Dendritic cell treated with granulocyte-macrophage colony-stimulating factor and Interleukin-4, amounts not matched to agents 40 ng/mL and 50 ng/mL, for 4 days (primary cell): ENCODE data around the gene SCFD2.

Source experiments
- H3K27ac Mint-ChIP-seq: one replicate; pipeline ENCODE4 v1.8.0; 2022; ENCODE audit warnings: mild to moderate bottlenecking, mixed read lengths
- H3K27me3 Mint-ChIP-seq: one replicate; pipeline ENCODE4 v1.8.0; 2022; ENCODE audit warnings: mild to moderate bottlenecking, mixed read lengths
- H3K36me3 Mint-ChIP-seq: one replicate; pipeline ENCODE4 v1.8.0; 2022; ENCODE audit warnings: low read depth, mixed read lengths
- H3K4me1 Mint-ChIP-seq: one replicate; pipeline ENCODE4 v1.8.0; 2022; ENCODE audit warnings: low read depth, mixed read lengths
- H3K4me3 Mint-ChIP-seq: one replicate; pipeline ENCODE4 v1.8.0; 2022; ENCODE audit warnings: mild to moderate bottlenecking, moderate library complexity, mixed read lengths
- H3K9me3 Mint-ChIP-seq: one replicate; pipeline ENCODE4 v1.8.0; 2022; ENCODE audit warnings: mixed read lengths
- intact Hi-C: fragments of 100-400 bp; cut with micrococcal nuclease; formaldehyde crosslinking; loops from one replicate; pipeline ENCODE4 v1.15.0; 2022

Gene SCFD2

DNA sequence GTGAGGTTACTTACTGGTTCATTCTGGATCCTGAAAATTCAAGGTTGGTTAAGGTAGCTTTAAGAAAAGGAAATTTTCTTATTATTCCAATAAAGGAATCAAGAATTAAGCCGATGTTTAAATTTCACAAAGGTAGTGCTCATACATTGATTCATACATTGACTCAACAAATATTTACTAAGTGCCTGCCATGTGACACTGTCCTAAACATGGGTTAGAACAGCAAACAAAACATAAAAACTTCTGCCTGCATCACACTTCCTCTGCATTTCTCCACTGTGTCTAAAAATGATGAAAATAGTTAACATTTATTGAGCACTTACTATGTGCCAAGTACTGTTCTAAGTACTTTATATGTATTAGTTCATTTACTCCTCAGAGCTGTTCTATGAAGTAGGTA, 428.0 kb downstream of the SCFD2 start:
- no peaks in the 10 kb centered on the region for H3K27me3 Mint-ChIP-seq
- H3K4me3 Mint-ChIP-seq = no peak overlapping the region
- no peaks in the 10 kb centered on the region for H3K36me3 Mint-ChIP-seq
- no peaks in the 10 kb centered on the region for H3K9me3 Mint-ChIP-seq
- intact Hi-C loops = no loop called here
- no peaks in the 10 kb centered on the region for H3K4me1 Mint-ChIP-seq
- no peak overlapping the region for H3K27ac Mint-ChIP-seq

DNA sequence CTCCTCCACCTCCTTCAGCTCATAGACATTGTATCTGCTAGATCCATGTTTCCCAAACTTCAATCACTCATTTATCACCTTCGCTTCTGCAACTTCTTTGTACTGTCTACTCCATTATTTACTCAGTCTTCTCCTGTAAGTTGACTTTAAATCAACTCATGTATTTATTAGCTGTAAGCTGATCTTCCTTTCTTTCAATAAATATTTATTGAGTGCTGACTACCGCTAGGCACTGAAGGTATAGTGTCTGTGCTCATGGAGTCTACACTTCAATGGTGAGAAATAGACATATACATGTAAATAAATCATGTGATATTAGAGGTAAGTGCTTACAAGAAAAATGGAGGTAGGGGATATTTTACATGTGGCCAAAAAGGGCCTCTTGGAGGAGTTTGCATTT, 429.1 kb downstream of the SCFD2 start:
- intact Hi-C loops = no loop called here
- Mint-ChIP-seq H3K27ac (no peak overlapping the region), H3K4me3 (no peak overlapping the region), H3K36me3 (no peaks in the 10 kb centered on the region), H3K27me3 (no peaks in the 10 kb centered on the region), H3K4me1 (no peaks in the 10 kb centered on the region), H3K9me3 (no peaks in the 10 kb centered on the region)

GRCh38 chr4:52935317-52935716, 430.5 kb downstream of the SCFD2 start:
- Mint-ChIP-seq H3K36me3 (no peaks in the 10 kb centered on the region), H3K9me3 (no peaks in the 10 kb centered on the region), H3K4me3 (no peak overlapping the region), H3K4me1 (no peaks in the 10 kb centered on the region), H3K27me3 (no peaks in the 10 kb centered on the region), H3K27ac (no peak overlapping the region)
- intact Hi-C loops = no loop called here

DNA sequence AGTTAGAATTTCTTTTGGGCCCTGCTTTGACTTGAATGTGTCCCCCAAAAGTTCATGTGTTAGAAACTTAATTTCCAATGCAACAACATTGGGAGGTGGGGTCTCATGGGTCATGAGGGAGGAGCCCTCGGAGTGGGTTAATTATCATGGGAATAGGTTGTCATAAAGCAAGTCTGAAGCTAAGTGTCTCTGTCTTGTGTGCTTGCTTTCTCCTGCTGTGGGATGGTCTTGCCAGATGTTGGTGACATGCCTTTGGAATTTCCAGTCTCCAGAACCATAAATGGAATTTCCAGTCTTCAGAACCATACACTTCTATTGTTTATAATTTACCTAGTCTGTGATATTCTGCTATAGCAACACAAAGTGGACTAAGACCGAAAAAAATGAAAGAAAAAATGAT, 432.1 kb downstream of the SCFD2 start:
- Mint-ChIP-seq H3K4me1 (no peaks in the 10 kb centered on the region), H3K27me3 (no peaks in the 10 kb centered on the region), H3K36me3 (no peaks in the 10 kb centered on the region), H3K27ac (no peak overlapping the region), H3K9me3 (no peaks in the 10 kb centered on the region), H3K4me3 (no peak overlapping the region)
- intact Hi-C loops = no loop called here

GRCh38 chr4:52932591-52933470, 433.0 kb downstream of the SCFD2 start:
- Mint-ChIP-seq H3K27ac (no peak overlapping the region), H3K4me3 (no peak overlapping the region), H3K9me3 (no peaks in the 10 kb centered on the region), H3K27me3 (no peaks in the 10 kb centered on the region), H3K4me1 (no peaks in the 10 kb centered on the region), H3K36me3 (no peaks in the 10 kb centered on the region)
- intact Hi-C loops = no loop called here

DNA sequence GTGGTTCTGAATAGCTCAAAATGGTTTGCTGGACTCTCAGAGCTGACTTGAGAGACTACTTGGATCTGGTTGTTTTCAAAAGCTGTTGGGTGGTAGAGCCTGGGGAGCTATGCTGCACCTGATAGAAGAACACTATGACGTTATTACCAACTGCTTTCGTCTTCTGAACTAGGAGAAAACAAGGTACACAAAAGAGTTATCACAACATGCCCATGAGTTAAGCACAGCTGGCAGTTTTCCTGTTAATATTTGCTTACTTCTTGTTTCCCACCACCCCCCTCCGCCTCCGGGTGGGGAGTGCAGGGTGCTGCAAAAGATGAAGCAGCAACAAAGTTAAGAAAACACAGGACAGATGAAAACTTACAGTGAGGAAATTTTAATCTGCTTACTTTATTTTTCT, 434.6 kb downstream of the SCFD2 start:
- no peak overlapping the region for H3K4me3 Mint-ChIP-seq
- H3K27ac Mint-ChIP-seq = no peak overlapping the region
- no peaks in the 10 kb centered on the region for H3K9me3 Mint-ChIP-seq
- no peaks in the 10 kb centered on the region for H3K36me3 Mint-ChIP-seq
- no peaks in the 10 kb centered on the region for H3K27me3 Mint-ChIP-seq
- no peaks in the 10 kb centered on the region for H3K4me1 Mint-ChIP-seq
- intact Hi-C loops = no loop called here

- H3K27me3 Mint-ChIP-seq = no peaks in the 10 kb centered on the region
- peaks cover 5% of the 10 kb centered on the region for H3K4me1 Mint-ChIP-seq
- no peak overlapping the region for H3K27ac Mint-ChIP-seq
- H3K4me3 Mint-ChIP-seq = no peak overlapping the region
- H3K36me3 Mint-ChIP-seq = no peaks in the 10 kb centered on the region
- intact Hi-C loops = no loop called here
- H3K9me3 Mint-ChIP-seq = no peaks in the 10 kb centered on the region
Measured at GRCh38 chr4:52926196-52926974, 439.5 kb downstream of the SCFD2 start.

DNA sequence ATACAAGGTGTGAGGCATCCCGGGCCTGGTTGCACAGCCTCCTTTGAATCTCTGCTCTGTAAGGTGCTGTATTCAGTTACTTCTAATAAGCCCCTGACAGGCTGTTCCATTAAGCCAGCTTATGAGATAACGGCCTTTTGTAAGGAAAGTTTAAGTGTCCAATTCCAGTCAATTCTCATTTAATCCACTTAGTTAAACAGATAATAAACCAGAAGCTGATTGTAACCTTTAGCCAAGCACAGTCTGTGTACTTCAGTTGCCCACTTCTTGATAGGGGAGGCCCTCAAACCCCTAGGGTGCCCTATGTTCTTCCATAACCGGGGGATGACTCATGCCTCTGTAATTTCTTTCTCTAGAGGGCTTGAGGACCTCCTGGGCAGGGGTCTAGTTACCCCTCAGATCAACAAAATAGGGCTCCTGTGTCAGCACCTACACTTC, 440.3 kb downstream of the SCFD2 start:
- Mint-ChIP-seq H3K4me1 (peaks cover 5% of the 10 kb centered on the region), H3K27me3 (no peaks in the 10 kb centered on the region), H3K4me3 (no peak overlapping the region), H3K27ac (no peak overlapping the region), H3K36me3 (no peaks in the 10 kb centered on the region), H3K9me3 (no peaks in the 10 kb centered on the region)
- intact Hi-C loops = no loop called here

DNA sequence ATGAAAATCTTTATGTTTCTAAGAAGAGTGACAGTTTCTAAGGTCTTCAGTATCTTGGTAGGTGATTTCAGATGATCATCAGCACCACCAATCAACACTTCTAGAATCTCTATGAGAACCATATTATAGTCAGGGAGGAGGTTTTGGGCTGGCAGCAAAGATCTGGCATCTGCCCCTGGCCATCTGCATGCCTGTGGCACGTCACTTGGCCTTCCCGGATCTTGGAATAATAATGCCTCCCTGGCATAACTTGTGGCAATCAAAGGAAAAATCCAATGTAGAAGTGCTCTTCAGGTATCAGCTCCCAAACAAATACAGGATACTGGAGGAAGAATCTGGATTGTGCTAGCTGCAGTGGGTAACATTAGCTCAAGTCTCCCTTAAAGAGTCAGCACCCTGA, 446.4 kb downstream of the SCFD2 start:
- Mint-ChIP-seq H3K4me1 (peaks cover 5% of the 10 kb centered on the region), H3K27ac (no peak overlapping the region), H3K4me3 (no peak overlapping the region), H3K36me3 (no peaks in the 10 kb centered on the region), H3K9me3 (no peaks in the 10 kb centered on the region), H3K27me3 (no peaks in the 10 kb centered on the region)
- intact Hi-C loops = no loop called here

GRCh38 chr4:52917817-52918216, 448.0 kb downstream of the SCFD2 start:
- H3K27ac Mint-ChIP-seq = no peak overlapping the region
- H3K36me3 Mint-ChIP-seq = no peaks in the 10 kb centered on the region
- no peaks in the 10 kb centered on the region for H3K9me3 Mint-ChIP-seq
- H3K4me3 Mint-ChIP-seq = no peak overlapping the region
- H3K4me1 Mint-ChIP-seq = no peaks in the 10 kb centered on the region
- no peaks in the 10 kb centered on the region for H3K27me3 Mint-ChIP-seq
- intact Hi-C loops = no loop called here

- intact Hi-C loops = no loop called here
- Mint-ChIP-seq H3K9me3 (no peaks in the 10 kb centered on the region), H3K36me3 (no peaks in the 10 kb centered on the region), H3K4me1 (no peaks in the 10 kb centered on the region), H3K4me3 (no peak overlapping the region), H3K27me3 (no peaks in the 10 kb centered on the region), H3K27ac (no peak overlapping the region)
Measured at GRCh38 chr4:52915730-52916300, 450.0 kb downstream of the SCFD2 start.

DNA sequence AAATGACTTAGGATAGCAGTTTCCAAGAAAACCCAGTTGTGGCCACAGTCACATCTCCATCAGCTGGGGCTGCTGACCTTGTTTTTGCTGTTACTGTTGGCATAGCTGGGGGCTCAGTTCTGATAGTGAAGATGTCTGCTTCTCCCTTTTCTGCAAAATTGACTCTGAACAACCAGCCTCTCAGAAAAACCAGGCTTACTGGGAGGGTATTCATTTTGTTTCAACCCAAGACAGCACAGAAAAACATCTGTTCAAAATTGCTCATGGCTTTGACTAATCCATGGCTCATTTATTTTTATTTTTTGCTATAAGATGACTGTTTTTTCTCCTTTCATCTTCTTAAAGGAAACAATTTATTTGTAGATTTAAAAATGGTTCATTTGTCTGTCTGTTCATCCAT, 450.7 kb downstream of the SCFD2 start:
- no peak overlapping the region for H3K27ac Mint-ChIP-seq
- no peaks in the 10 kb centered on the region for H3K27me3 Mint-ChIP-seq
- no peaks in the 10 kb centered on the region for H3K9me3 Mint-ChIP-seq

GRCh38 chr4:52914051-52914605, 451.7 kb downstream of the SCFD2 start:
- Mint-ChIP-seq H3K27ac (no peak overlapping the region), H3K36me3 (no peaks in the 10 kb centered on the region), H3K9me3 (no peaks in the 10 kb centered on the region), H3K4me1 (no peaks in the 10 kb centered on the region), H3K27me3 (no peaks in the 10 kb centered on the region), H3K4me3 (no peak overlapping the region)
- intact Hi-C loops = no loop called here

More for the DNA sequence above, 450.7 kb downstream of the SCFD2 start:
- Mint-ChIP-seq H3K4me1 (no peaks in the 10 kb centered on the region), H3K4me3 (no peak overlapping the region), H3K36me3 (no peaks in the 10 kb centered on the region)
- intact Hi-C loops = no loop called here

- no peaks in the 10 kb centered on the region for H3K27me3 Mint-ChIP-seq
- no peak overlapping the region for H3K27ac Mint-ChIP-seq
- no peaks in the 10 kb centered on the region for H3K36me3 Mint-ChIP-seq
- intact Hi-C loops = no loop called here
- H3K4me1 Mint-ChIP-seq = no peaks in the 10 kb centered on the region
- no peak overlapping the region for H3K4me3 Mint-ChIP-seq
- H3K9me3 Mint-ChIP-seq = no peaks in the 10 kb centered on the region
Measured at GRCh38 chr4:52912608-52913007, 453.3 kb downstream of the SCFD2 start.
